ENCODE data around the gene PTPN18. TPM values are rescaled to one million over a fixed set of nuclear protein-coding genes. Genes with fewer than 3 reads are reported as not detected.
A peak's percentile ranks its signal among the peaks of the same experiment; 100 is the strongest.

PTPN18 gene
- polyA plus RNA-seq, 1 experiment, result 24.4 TPM

DNA sequence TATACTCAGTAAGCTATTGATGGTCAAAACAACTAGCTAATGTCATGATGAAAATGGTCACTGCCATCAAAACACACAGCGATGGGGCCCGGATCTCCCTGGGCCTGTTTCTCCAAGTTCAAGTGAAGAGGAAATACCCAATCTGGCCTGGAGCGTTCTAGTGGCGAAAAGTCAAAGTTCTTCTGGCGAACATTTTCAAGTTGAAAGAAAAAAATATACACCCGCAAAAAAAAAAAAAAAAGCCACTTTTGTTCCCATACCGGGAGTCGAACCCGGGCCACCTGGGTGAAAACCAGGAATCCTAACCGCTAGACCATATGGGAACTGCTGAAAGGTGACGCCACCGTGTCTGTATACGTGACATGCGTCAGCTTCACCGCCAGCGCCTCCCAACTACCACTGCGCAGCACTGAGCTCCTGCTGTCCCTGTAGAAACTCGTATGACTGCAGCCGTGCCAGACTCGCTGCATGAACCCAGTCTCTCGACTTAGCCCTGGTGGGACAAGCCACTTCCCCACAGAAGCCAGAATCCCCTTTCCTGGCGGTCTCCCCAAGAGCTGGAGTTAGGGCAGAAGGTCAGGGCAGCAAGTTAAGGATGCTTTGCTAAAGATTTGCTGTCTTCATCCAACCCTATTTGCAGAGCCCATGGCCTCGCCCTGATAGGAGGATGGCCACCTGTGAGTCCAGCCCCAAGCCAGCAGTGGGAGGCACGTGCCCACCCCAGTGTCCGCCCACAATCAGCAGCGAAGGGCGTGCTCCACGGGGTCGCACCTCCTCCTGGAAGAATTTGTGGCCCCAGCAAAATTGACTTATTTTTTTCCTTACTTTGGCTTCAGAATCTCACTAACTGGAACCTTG lies 18.8 kb upstream of the PTPN18 start:
- Histone ChIP-seq H3K27me3 (ENCODE audit: control insufficient read depth, insufficient read depth, low read length) (no peaks in the 10 kb centered on the region), H3K4me3 (ENCODE audit: low read depth, low read length) (peak overlapping the region; percentile 38), H3K36me3 (ENCODE audit: control insufficient read depth, insufficient read depth, low read length) (0 out of 2 replicates have a peak, but pooled peaks cover 2% of the 10 kb centered on the region)
- no peak for DNase-seq (ENCODE audit: low read depth)
- ChIA-PET POLR2A (interaction anchor here (0.6 kb wide), 1 partner anchor 304 kb away, joined by 4 read pairs; no protein-coding TSS in a partner anchor), CTCF (interaction anchor here (1.1 kb wide), 1 partner anchor 51 kb away, joined by 3 read pairs; no protein-coding TSS in a partner anchor)
- TF ChIP-seq, protein P1, sequence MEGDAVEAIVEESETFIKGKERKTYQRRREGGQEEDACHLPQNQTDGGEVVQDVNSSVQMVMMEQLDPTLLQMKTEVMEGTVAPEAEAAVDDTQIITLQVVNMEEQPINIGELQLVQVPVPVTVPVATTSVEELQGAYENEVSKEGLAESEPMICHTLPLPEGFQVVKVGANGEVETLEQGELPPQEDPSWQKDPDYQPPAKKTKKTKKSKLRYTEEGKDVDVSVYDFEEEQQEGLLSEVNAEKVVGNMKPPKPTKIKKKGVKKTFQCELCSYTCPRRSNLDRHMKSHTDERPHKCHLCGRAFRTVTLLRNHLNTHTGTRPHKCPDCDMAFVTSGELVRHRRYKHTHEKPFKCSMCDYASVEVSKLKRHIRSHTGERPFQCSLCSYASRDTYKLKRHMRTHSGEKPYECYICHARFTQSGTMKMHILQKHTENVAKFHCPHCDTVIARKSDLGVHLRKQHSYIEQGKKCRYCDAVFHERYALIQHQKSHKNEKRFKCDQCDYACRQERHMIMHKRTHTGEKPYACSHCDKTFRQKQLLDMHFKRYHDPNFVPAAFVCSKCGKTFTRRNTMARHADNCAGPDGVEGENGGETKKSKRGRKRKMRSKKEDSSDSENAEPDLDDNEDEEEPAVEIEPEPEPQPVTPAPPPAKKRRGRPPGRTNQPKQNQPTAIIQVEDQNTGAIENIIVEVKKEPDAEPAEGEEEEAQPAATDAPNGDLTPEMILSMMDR (IDR thresholded peaks at IDR 0.05; ENCODE audit: insufficient read depth, low read depth, low read length), result no peak

DNA sequence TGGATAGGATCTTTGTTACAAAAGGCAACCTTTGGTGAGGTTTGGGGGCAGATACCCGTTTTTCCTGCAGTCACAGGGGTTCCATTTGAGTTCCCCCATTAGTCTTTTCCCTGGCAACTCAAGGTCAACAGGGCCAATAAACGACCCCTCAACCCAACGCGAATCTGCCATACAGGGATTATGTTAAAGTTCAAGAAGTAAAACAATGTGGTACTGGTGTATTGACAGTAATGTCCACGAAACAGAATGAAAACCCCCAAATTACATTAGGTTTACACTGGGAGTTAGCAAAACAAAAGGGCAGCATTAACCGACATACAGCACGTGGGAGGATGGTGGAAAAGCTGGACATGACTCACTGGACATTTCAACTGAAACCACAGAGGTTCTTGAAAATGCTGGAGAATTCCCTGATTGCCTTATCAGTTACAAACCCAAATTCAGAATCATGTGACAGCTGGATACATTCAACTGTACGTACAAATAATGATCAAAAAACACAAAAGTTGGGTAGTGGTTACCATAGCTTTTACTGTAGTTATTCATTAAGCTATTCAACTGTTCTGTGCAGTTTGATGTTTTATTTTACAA lies 18.0 kb upstream of the PTPN18 start:
- TF ChIP-seq, protein P1 (IDR thresholded peaks at IDR 0.05; ENCODE audit: insufficient read depth, low read depth, low read length), result no peak
- H3K4me3 ChIP-seq (ENCODE audit: low read depth, low read length), result peak overlapping the region; percentile 38; the same call in 1 of the 2 replicates
- ChIA-PET POLR2A (no interaction called here), CTCF (no interaction called here)
- DNase-seq (ENCODE audit: low read depth), result no peak
- H3K36me3 ChIP-seq (ENCODE audit: control insufficient read depth, insufficient read depth, low read length), result 0 out of 2 replicates have a peak, but pooled peaks cover 2% of the 10 kb centered on the region
- no peaks in the 10 kb centered on the region for H3K27me3 ChIP-seq (ENCODE audit: control insufficient read depth, insufficient read depth, low read length)

DNA sequence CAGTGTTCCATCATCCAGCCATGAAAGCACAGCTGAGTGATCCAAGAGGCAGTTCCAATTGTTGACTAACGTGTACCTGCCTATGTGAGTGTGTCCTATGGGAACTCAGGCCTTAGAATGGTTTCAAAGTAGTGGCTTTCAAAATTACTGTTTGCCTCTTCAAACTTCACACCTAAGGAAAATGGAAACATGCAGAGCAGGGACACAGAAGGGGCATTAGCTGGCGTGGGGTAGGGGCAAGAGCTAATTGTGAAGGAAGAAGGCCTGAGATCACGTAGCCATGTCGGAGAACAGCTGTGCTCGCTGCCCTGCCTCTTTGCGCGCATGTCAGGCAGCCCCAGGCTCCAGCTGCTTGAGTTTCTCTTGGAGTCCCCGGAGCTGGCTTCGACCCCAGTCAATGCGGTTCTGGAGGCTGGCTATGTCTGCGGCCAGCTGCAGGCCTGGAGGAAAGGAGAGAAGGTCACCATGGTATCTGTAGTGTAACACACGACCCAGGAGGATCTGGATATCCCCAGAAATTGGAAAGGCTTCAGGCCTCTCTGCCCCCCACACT lies 17.0 kb upstream of the PTPN18 start:
- Histone ChIP-seq H3K4me3 (ENCODE audit: low read depth, low read length) (no peak overlapping the region), H3K36me3 (ENCODE audit: control insufficient read depth, insufficient read depth, low read length) (0 out of 2 replicates have a peak, but pooled peaks cover 2% of the 10 kb centered on the region), H3K27me3 (ENCODE audit: control insufficient read depth, insufficient read depth, low read length) (no peaks in the 10 kb centered on the region)
- CTCF ChIA-PET, result no interaction called here
- DNase-seq (ENCODE audit: low read depth), result no peak
- POLR2A ChIA-PET, result no interaction called here
- TF ChIP-seq, protein P1 (IDR thresholded peaks at IDR 0.05; ENCODE audit: insufficient read depth, low read depth, low read length), result no peak

DNA sequence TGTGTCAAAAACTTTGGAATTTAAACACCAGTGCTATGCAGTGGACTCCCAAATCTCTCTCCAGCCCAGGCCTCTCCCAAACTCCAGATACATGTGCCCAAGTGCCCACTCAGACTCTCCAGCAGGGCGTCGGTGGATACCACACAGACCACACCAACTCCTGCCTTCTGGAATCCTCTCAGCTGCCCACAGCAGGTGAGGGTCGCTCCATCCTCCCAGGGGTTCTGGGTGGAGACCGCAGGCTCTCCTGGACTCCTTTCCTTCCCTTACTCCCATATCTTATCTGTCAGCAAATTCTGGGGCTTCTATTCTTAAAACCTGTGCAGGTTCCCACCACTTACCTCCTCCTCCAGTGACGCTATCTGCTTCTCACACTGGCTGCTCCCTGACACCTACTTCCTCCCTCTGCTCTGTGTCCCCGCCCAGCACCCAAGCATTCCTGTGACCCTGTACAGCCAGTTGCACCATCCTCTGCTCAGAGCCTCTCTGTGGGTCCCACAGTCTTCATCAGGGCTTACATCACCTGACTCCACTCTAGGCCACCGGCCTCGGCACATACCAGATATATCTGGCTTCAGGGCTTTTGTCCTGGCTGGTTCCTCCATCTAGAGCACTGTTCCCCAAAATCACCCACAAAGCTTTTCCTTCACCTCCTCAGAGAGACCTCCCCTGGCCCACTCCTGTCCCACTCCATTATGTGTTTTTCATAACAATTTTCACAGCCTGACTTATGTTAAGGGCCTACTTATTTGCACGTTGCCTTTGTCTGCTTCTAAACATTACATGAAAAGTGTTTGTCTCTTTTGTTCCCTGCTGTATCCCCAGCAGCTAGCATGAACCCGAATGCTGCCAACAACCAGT lies 15.7 kb upstream of the PTPN18 start:
- ChIA-PET POLR2A (no interaction called here), CTCF (interaction anchor here (1.6 kb wide), 1 partner anchor 33 kb away, joined by 3 read pairs; no protein-coding TSS in a partner anchor)
- no peaks in the 10 kb centered on the region for H3K27me3 ChIP-seq (ENCODE audit: control insufficient read depth, insufficient read depth, low read length)

More for the DNA sequence above, 15.7 kb upstream of the PTPN18 start:
- Histone ChIP-seq H3K36me3 (ENCODE audit: control insufficient read depth, insufficient read depth, low read length) (peaks cover 7% of the 10 kb centered on the region), H3K4me3 (ENCODE audit: low read depth, low read length) (no peak overlapping the region)
- no peak for DNase-seq (ENCODE audit: low read depth)
- TF ChIP-seq, protein P1 (IDR thresholded peaks at IDR 0.05; ENCODE audit: insufficient read depth, low read depth, low read length), result no peak
